Loucy (cell line): ENCODE data around the gene TNFRSF8.

Experiments used
- CTCF ChIP-seq: fragments of 200-600 bp; sonication (generic); conservative IDR thresholded peaks from 2 replicates; pipeline ENCODE4 v1.5.1; 2014; ENCODE audit warnings: mild to moderate bottlenecking, antibody characterized with exemption, low read length
- EZH2phosphoT487 ChIP-seq: fragments of 200-600 bp; IDR thresholded peaks from 2 replicates; pipeline ENCODE4 v1.6.1; 2018; ENCODE audit warnings: antibody characterized with exemption, mild to moderate bottlenecking, moderate library complexity, borderline replicate concordance

DNA sequence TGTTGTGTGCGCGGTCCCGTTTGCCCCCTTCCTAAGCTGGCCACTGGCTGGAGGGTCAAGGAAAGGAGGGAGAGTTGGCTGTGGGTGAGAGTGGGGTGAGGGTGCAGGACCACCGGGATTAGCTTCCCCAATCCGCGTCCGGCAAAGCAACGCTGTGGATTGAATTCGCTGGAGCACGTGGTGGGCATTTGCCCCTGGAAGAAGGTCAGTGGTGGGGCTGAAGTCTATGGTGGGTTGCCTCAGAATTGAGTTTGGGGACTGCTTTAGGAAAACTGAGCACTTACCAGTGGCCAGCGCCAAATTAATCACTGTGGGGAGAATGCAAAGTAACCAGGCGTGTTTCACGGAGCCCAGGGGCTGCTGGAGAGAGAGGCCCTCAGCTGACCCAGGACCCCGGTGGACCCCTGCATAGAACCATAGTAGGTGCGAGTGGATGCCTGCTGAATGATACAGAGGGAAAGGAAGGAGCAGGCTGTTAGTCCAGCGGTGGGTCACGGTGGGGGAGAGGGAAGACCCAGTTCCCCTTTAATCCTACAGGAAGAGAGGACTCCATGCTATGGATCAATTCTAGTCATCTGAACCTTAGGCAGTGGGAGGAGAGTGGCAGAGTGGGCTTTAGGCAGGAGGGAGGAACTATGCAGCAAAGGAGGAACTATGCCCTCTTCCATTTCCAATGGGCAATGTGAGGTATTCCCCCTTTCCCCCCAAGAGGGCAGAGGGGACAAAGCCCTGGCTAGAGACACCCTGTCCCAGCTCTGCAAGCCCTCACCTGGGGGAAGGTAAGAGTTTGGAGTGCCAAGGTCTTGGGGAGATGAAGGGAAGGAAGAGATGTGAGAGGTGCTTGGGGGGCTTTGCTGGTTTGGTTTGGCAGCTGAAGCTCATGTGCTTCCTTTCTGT, 1.2 kb downstream of the TNFRSF8 start:
- TF ChIP-seq CTCF (no peak), EZH2phosphoT487 (no peak)
